Measurements from ENCODE around the gene INIP. TPM values are rescaled to one million over a fixed set of nuclear protein-coding genes. Genes with fewer than 3 reads are reported as not detected.
A peak's percentile ranks its signal among the peaks of the same experiment; 100 is the strongest.

The INIP gene
- total and polyA plus RNA-seq, 9 of the 15 experiments (the other 6 are each of a cell fraction or from before 2014, with no cell fraction given): 11.9 to 87.9 (median 37.3) TPM

DNA sequence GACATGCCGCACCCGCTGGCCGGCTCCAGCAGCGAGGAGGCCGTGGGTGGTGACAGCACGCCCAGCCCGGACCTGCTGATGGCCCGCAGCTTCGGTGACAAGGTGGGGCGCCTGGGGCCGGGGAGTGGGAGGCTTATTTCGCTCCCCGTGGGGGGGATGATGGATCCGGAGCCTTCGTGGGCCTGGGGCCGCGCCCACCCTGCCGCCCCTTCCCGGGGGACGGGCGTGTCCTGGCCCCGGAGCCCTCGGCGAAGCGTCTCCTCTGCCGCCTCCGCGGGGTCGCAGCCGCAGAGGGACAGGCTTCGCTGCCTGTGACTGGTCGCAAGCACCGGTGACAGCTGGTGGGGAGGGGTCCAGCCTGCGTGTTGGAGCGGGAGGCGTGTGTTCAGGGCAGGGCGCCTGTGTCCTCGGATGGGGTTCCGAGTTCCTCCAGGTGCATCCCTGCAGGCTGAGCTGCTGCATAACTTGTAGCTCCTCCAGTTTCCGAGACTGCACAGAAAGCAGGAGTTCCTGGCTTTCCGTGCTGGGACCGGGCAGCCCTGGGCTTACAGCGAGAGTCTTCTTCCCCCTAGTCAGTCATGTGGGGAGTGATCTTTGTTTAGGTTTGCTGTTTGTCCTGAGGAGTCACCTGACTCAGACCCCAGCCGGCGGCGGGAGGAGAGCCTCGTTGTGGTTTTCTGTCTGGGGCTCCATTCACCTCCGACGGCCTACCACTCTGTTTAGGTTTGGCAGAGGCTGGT lies 33.3 kb upstream of the INIP start (continued):
- TF ChIP-seq REST (IDR thresholded peaks at IDR 0.05; ENCODE audit: borderline replicate concordance) (0 out of 2 replicates have a peak, but pooled peaks have one; percentile 9), REST (CRISPR knock-in tag; IDR thresholded peaks at IDR 0.05; ENCODE audit: low read depth) (no peak), ZBTB7A (IDR thresholded peaks at IDR 0.05; ENCODE audit: borderline replicate concordance, control insufficient read depth, low read depth, low read length) (peak; percentile 45), ETV6 (IDR thresholded peaks at IDR 0.05; ENCODE audit: borderline replicate concordance in 1 of 2, low read depth in 2 of 2, low read length in 1 of 2) (no peak), ETV6 (CRISPR knock-in tag; IDR thresholded peaks at IDR 0.05; ENCODE audit: borderline replicate concordance) (no peak), ZNF253 (CRISPR knock-in tag; conservative IDR thresholded peaks at IDR 0.05) (no peak)
